ENCODE measurements around the gene PTPRM.
A peak's percentile ranks its signal among the peaks of the same experiment; 100 is the strongest.

PTPRM gene

DNA sequence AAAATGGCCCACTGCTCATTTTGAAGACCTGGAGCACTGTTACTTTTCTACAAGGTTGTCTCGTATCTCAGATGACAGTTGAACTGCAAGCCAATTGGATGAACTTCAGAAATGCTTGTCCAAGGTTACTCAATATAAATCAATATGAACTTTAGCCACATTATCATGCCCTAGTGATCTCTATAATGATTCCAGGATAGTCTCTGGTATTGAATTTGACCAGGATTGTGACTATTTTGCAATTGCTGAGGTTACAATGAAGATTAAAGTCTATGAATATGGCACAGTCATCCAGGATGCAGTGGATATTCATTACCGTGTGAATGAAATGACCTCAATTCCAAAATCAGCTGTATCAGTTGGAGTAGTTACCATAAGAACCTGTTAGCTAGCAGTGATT, 846.1 kb downstream of the PTPRM start:
- peaks cover 11% of the 10 kb centered on the region for H3K9me3 ChIP-seq (ENCODE audit: control insufficient read depth, low read length)
- 68 to 88% methylated on average over 2 of the region's 2 CpGs for WGBS, 2 experiments (ENCODE audit: insufficient coverage in 2 of 2)

GRCh38 chr18:8413751-8414150, 846.6 kb downstream of the PTPRM start:
- Histone ChIP-seq H3K4me1 (ENCODE audit: control insufficient read depth, insufficient read depth, low read length, poor library complexity, severe bottlenecking) (no peaks in the 10 kb centered on the region), H3K36me3 (ENCODE audit: control insufficient read depth, insufficient read depth, low read length) (no peaks in the 10 kb centered on the region), H3K27ac (ENCODE audit: low read depth, low read length, severe bottlenecking) (no peak overlapping the region), H3K9me3 (ENCODE audit: control insufficient read depth, low read length) (peaks cover 11% of the 10 kb centered on the region), H3K4me3 (ENCODE audit: extremely low read depth, insufficient read depth, low read length, poor library complexity, severe bottlenecking) (no peak overlapping the region)
- 72 to 89% methylated on average over 5 of the region's 6 CpGs for WGBS, 2 experiments (ENCODE audit: insufficient coverage in 2 of 2)

More for the DNA sequence above, 846.1 kb downstream of the PTPRM start:
- Histone ChIP-seq H3K4me1 (ENCODE audit: control insufficient read depth, insufficient read depth, low read length, poor library complexity, severe bottlenecking) (no peaks in the 10 kb centered on the region), H3K4me3 (ENCODE audit: extremely low read depth, insufficient read depth, low read length, poor library complexity, severe bottlenecking) (no peak overlapping the region), H3K36me3 (ENCODE audit: control insufficient read depth, insufficient read depth, low read length) (no peaks in the 10 kb centered on the region), H3K27ac (ENCODE audit: low read depth, low read length, severe bottlenecking) (no peak overlapping the region)

- WGBS, 2 experiments (ENCODE audit: insufficient coverage in 2 of 2) = 78 to 97% methylated on average over 8 to 9 of the region's 15 CpGs
- peaks cover 8% of the 10 kb centered on the region for H3K9me3 ChIP-seq (ENCODE audit: control insufficient read depth, low read length)
- no peaks in the 10 kb centered on the region for H3K4me1 ChIP-seq (ENCODE audit: control insufficient read depth, insufficient read depth, low read length, poor library complexity, severe bottlenecking)
- H3K4me3 ChIP-seq (ENCODE audit: extremely low read depth, insufficient read depth, low read length, poor library complexity, severe bottlenecking) = no peak overlapping the region
- H3K36me3 ChIP-seq (ENCODE audit: control insufficient read depth, insufficient read depth, low read length) = no peaks in the 10 kb centered on the region
- H3K27ac ChIP-seq (ENCODE audit: low read depth, low read length, severe bottlenecking) = no peak overlapping the region
Observed at GRCh38 chr18:8416212-8417019, 849.3 kb downstream of the PTPRM start.

DNA sequence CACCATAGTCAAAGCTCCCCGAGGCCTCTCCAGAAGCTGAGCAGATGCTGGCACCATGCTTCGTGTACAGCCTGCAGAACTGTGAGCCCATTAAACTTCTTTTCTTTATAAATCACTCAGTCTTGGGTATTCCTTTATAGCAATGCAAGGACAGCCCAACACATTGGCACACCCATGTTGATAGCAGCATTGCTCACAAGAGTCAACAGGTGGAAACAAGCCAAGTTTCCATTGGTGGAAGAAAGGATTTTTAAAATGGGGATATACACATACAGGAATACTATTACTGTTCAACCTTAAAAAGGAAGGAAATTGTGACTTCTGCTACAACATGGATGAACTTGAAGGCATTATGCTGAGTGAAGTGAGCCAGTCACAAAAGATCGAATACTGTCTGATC, 855.3 kb downstream of the PTPRM start:
- Histone ChIP-seq H3K27ac (ENCODE audit: low read depth, low read length, severe bottlenecking) (peak overlapping the region; percentile 73), H3K36me3 (ENCODE audit: control insufficient read depth, insufficient read depth, low read length) (no peaks in the 10 kb centered on the region), H3K4me1 (ENCODE audit: control insufficient read depth, insufficient read depth, low read length, poor library complexity, severe bottlenecking) (peaks cover 35% of the 10 kb centered on the region), H3K4me3 (ENCODE audit: extremely low read depth, insufficient read depth, low read length, poor library complexity, severe bottlenecking) (no peak overlapping the region), H3K9me3 (ENCODE audit: control insufficient read depth, low read length) (no peaks in the 10 kb centered on the region)
- WGBS, 2 experiments (ENCODE audit: insufficient coverage in 2 of 2) = 96 to 97% methylated on average over 2 to 3 of the region's 3 CpGs

DNA sequence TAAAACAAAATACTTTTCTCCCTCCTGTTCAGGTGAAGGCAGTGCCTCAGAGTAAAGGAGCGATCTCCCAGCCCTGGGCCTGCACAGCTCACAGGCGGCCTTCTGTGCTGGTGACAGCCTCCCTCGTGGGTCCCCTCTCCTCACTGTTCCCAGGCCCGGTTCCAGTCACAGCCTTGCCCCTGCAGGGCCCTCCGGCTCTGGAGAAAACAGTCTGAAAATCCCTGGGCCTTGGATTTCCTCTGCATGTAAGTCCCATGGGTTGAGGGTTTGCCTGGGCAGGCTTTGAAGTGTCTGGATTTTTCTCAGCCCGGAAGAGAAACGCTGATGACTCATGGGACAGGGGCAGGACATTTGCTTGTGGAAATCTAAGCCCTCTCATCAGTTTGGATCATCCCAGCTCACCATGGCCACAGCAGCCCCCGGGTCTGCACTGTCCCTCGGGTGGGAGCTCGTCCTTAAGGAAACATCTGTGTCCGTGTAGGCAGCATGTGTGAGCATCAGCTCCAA, 856.0 kb downstream of the PTPRM start:
- Histone ChIP-seq H3K4me1 (ENCODE audit: control insufficient read depth, insufficient read depth, low read length, poor library complexity, severe bottlenecking) (peaks cover 35% of the 10 kb centered on the region), H3K9me3 (ENCODE audit: control insufficient read depth, low read length) (no peaks in the 10 kb centered on the region), H3K4me3 (ENCODE audit: extremely low read depth, insufficient read depth, low read length, poor library complexity, severe bottlenecking) (no peak overlapping the region), H3K27ac (ENCODE audit: low read depth, low read length, severe bottlenecking) (peak overlapping the region; percentile 73), H3K36me3 (ENCODE audit: control insufficient read depth, insufficient read depth, low read length) (no peaks in the 10 kb centered on the region)
- 78 to 79% methylated on average over 5 to 7 of the region's 11 CpGs for WGBS, 2 experiments (ENCODE audit: insufficient coverage in 2 of 2)

- no peak overlapping the region for H3K4me3 ChIP-seq (ENCODE audit: extremely low read depth, insufficient read depth, low read length, poor library complexity, severe bottlenecking)
- H3K9me3 ChIP-seq (ENCODE audit: control insufficient read depth, low read length) = no peaks in the 10 kb centered on the region
- WGBS, 2 experiments (ENCODE audit: insufficient coverage in 2 of 2) = 36 to 44% methylated on average over 4 to 5 of the region's 7 CpGs
- H3K4me1 ChIP-seq (ENCODE audit: control insufficient read depth, insufficient read depth, low read length, poor library complexity, severe bottlenecking) = peaks cover 35% of the 10 kb centered on the region
- H3K36me3 ChIP-seq (ENCODE audit: control insufficient read depth, insufficient read depth, low read length) = no peaks in the 10 kb centered on the region
- H3K27ac ChIP-seq (ENCODE audit: low read depth, low read length, severe bottlenecking) = peak overlapping the region; percentile 81
Observed at GRCh38 chr18:8424481-8424880, 857.4 kb downstream of the PTPRM start.

DNA sequence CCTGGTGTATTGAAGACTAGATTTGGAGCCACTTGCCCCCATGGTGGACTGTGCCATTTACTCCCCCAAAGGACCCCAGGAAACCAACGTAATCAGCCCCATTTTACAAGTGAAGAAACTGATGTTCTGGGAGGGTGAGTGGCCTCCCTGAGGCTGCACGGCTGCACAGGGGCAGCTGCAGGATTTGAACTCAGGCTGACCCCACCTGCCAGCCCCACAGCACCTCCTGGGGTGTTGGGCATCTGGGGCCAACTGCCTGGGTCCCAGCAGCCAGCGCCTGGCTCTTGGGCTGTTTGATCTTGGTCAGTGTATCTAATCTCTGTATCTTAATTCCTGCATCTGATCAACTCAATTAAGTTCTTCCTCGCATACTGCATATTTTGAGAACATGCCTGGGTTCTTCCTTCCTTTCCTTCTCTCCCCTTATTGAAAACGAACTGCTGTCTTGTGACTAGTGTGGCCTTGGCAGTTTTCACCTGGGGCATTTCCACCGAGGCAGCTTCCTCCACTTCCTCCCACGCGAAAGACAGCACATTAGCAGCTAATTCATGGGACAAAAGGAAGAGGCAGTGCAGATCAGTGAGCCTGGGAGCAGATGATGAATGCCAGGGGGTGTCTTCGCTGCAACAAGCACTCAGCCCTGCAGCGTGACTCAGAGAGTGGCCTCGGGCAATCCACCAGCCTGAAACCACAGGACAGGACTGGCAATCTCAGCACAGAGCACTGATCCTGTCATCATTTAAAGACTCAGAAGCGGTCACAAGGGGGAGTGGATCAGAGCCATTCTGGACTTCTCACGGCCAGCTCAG, 858.0 kb downstream of the PTPRM start:
- no peaks in the 10 kb centered on the region for H3K9me3 ChIP-seq (ENCODE audit: control insufficient read depth, low read length)
- 30 to 44% methylated on average over 9 to 10 of the region's 13 CpGs for WGBS, 2 experiments (ENCODE audit: insufficient coverage in 2 of 2)
- peak overlapping the region; percentile 81 for H3K27ac ChIP-seq (ENCODE audit: low read depth, low read length, severe bottlenecking)
- no peak overlapping the region for H3K4me3 ChIP-seq (ENCODE audit: extremely low read depth, insufficient read depth, low read length, poor library complexity, severe bottlenecking)
- H3K36me3 ChIP-seq (ENCODE audit: control insufficient read depth, insufficient read depth, low read length) = no peaks in the 10 kb centered on the region
- peaks cover 35% of the 10 kb centered on the region for H3K4me1 ChIP-seq (ENCODE audit: control insufficient read depth, insufficient read depth, low read length, poor library complexity, severe bottlenecking)

- 77 to 88% methylated on average over 11 to 13 of the region's 13 CpGs for WGBS, 2 experiments (ENCODE audit: insufficient coverage in 2 of 2)
- peaks cover 35% of the 10 kb centered on the region for H3K4me1 ChIP-seq (ENCODE audit: control insufficient read depth, insufficient read depth, low read length, poor library complexity, severe bottlenecking)
- no peak overlapping the region for H3K27ac ChIP-seq (ENCODE audit: low read depth, low read length, severe bottlenecking)
- H3K36me3 ChIP-seq (ENCODE audit: control insufficient read depth, insufficient read depth, low read length) = no peaks in the 10 kb centered on the region
- H3K9me3 ChIP-seq (ENCODE audit: control insufficient read depth, low read length) = no peaks in the 10 kb centered on the region
- H3K4me3 ChIP-seq (ENCODE audit: extremely low read depth, insufficient read depth, low read length, poor library complexity, severe bottlenecking) = no peak overlapping the region
Observed at GRCh38 chr18:8426401-8426800, 859.3 kb downstream of the PTPRM start.

GRCh38 chr18:8427339-8427738, 860.2 kb downstream of the PTPRM start:
- Histone ChIP-seq H3K27ac (ENCODE audit: low read depth, low read length, severe bottlenecking) (no peak overlapping the region), H3K36me3 (ENCODE audit: control insufficient read depth, insufficient read depth, low read length) (no peaks in the 10 kb centered on the region), H3K4me1 (ENCODE audit: control insufficient read depth, insufficient read depth, low read length, poor library complexity, severe bottlenecking) (peaks cover 34% of the 10 kb centered on the region), H3K4me3 (ENCODE audit: extremely low read depth, insufficient read depth, low read length, poor library complexity, severe bottlenecking) (no peak overlapping the region), H3K9me3 (ENCODE audit: control insufficient read depth, low read length) (no peaks in the 10 kb centered on the region)
- WGBS, 2 experiments (ENCODE audit: insufficient coverage in 2 of 2) = 100% methylated on average over 1 of the region's 1 CpG

GRCh38 chr18:8428951-8429350, 861.8 kb downstream of the PTPRM start:
- Histone ChIP-seq H3K27ac (ENCODE audit: low read depth, low read length, severe bottlenecking) (no peak overlapping the region), H3K36me3 (ENCODE audit: control insufficient read depth, insufficient read depth, low read length) (no peaks in the 10 kb centered on the region), H3K4me1 (ENCODE audit: control insufficient read depth, insufficient read depth, low read length, poor library complexity, severe bottlenecking) (peaks cover 19% of the 10 kb centered on the region), H3K9me3 (ENCODE audit: control insufficient read depth, low read length) (no peaks in the 10 kb centered on the region), H3K4me3 (ENCODE audit: extremely low read depth, insufficient read depth, low read length, poor library complexity, severe bottlenecking) (no peak overlapping the region)
- 95 to 100% methylated on average over 5 to 6 of the region's 6 CpGs for WGBS, 2 experiments (ENCODE audit: insufficient coverage in 2 of 2)

All from mesodermal cell (in vitro differentiated cells).